AG09309 (cell line): ENCODE results near the gene ADCY2.

Source experiments
- DNase-seq: peaks from one replicate; pipeline ENCODE4 v3.0.0-alpha.2; 2010; ENCODE audit warnings: low read depth
- H3K4me3 ChIP-seq: 2 replicates; pipeline ENCODE4 v1.5.1; 2011; ENCODE audit warnings: mild to moderate bottlenecking, low read depth, low read length, moderate library complexity; ENCODE audit not compliant: control insufficient read depth
- CTCF ChIP-seq: IDR thresholded peaks from 2 replicates; pipeline ENCODE4 v1.5.1; 2011; ENCODE audit warnings: mild to moderate bottlenecking, low read depth, low read length, inconsistent platforms; ENCODE audit not compliant: insufficient read depth, control insufficient read depth; ENCODE audit errors: missing control alignments

Gene ADCY2

GRCh38 chr5:7874639-7875038 lies 478.7 kb downstream of the ADCY2 start:
- H3K4me3 ChIP-seq = no peak overlapping the region
- no peak for DNase-seq
- no peak for TF ChIP-seq CTCF

- DNase-seq = no peak
- no peak for TF ChIP-seq CTCF
- H3K4me3 ChIP-seq = no peak overlapping the region
These were observed 479.2 kb downstream of the ADCY2 start for GRCh38 chr5:7875151-7875550.

- no peak overlapping the region for H3K4me3 ChIP-seq
- no peak for DNase-seq
- TF ChIP-seq CTCF = no peak
These were observed 480.9 kb downstream of the ADCY2 start for GRCh38 chr5:7876867-7877266.

- no peak for TF ChIP-seq CTCF
- H3K4me3 ChIP-seq = no peak overlapping the region
- no peak for DNase-seq
These were observed 481.9 kb downstream of the ADCY2 start for GRCh38 chr5:7877851-7878250.

GRCh38 chr5:7878381-7878873 lies 482.5 kb downstream of the ADCY2 start:
- no peak overlapping the region for H3K4me3 ChIP-seq
- TF ChIP-seq CTCF = no peak
- DNase-seq = peak; percentile 53
